GM21381 (cell line): ENCODE measurements around the gene CHDH.

Source experiments
- ATAC-seq: cut with Tn5 transposase; IDR thresholded peaks from one replicate; pipeline ENCODE4 v1.9.1; 2021; ENCODE audit warnings: mild to moderate bottlenecking, moderate library complexity; ENCODE audit not compliant: unreplicated experiment

Gene CHDH

DNA sequence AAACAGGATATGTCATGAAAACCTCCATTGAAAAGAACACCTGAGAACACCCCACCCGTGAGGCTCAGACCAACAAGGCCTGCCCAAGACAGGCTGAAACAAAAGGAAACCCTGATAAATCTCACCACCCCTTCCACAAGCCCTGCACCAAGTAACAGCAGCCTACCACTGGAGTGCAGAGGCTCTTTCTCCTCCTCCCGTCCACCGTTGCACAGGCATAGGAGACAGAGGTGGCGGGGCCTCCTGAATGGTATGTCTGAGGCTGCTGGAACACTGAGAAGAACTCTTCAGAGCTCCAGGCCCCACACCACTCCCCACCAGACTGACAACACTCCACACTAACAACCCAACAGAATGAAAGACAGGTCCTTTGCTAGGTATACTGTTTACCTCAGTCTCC is 21.4 kb downstream of the CHDH start:
- ATAC-seq: no peak

DNA sequence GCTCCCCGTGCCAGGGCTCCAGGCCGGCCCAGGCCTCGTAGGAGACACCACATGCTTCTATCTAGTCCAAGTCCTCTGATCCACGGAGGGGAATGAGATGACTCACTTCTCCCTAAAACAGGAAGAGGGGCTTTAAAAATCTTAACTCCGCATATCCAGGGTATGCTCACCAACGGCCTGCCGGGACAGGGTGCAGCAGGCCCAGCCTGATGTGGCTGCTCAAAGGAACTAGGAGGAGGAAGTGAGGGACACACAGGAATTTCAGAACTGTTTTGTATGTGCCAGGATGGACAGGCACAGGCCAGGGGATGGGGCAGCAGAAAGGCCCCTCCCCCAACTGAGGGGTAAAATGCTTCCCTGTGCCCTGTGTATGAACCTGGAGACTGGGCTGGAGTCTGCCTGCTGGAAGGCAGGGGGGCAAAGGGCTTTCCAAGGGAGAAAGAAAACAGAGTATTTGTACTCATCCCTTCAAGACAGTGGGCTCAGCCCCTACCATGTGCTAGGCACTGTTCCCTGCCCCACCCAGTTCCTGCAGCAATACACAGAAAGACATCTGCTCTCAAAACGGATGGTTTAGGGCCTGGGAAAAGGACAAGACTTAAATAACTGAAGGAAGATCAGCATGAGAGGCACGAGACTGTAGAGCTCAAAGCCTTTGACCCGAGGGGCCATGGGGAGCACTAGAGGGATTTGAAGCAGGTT is 22.1 kb downstream of the CHDH start:
- no peak for ATAC-seq

DNA sequence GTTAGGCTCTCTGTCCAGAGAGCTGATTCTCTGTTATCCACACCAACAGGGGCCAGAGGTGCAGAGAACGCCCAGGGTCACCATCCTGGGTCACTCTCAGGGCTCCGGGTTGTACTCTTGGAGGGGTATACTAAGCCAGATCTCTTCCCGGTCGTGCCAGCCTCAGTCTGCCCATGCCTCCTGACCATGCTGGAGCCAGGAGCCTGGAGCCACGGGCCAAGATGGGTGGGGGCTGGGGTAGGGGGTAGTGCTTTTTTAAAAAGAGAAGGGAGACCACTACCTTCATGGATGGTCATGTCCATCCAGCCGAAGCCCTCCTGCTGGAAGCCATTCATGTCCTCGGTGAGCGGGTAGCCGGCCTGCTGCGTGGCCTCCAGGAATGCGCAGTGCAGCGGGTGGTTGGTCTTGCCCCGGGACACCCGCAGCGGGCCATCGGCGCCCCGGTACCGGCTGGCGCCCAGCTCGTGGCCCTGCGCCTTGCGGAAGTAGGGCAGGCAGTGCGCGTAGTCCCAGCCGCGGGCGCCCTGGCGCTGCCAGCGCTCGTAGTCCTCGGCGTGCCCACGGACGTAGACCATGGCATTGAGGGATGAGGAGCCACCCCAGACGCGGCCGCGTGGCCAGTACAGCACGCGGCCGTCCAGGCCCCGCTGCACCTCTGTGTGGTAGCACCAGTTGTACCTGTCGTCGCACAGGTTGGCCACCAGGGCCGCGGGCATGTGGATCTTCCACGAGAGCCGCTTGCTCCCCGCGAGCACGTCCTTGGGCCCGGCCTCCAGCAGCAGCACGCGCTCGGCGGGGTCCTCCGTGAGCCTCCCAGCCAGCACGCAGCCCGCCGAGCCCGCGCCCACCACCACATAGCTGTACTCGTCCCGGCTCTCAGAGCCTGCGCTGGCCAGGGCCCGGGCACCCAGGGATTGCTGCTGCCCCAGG is 22.9 kb downstream of the CHDH start:
- ATAC-seq: no peak

DNA sequence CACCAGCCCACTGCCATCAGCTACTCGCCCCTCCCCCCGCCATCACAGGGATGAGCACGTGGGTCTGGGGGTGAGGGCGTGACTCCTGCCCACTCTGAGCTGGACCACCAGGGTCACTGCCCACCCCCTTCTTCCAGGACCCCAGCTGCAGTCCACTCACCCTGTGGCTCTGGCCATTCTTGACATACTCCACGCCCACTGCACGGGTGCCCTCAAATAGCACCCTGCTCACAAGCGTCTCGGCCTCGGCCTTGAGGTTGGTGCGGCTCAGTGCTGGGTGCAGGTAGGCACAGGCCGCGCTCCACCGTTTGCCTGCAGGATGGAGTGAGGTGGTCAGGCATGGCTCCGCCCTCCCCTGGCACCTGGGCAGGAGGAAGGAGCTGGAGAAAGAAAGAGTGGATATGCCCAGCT is 23.9 kb downstream of the CHDH start:
- no peak for ATAC-seq

DNA sequence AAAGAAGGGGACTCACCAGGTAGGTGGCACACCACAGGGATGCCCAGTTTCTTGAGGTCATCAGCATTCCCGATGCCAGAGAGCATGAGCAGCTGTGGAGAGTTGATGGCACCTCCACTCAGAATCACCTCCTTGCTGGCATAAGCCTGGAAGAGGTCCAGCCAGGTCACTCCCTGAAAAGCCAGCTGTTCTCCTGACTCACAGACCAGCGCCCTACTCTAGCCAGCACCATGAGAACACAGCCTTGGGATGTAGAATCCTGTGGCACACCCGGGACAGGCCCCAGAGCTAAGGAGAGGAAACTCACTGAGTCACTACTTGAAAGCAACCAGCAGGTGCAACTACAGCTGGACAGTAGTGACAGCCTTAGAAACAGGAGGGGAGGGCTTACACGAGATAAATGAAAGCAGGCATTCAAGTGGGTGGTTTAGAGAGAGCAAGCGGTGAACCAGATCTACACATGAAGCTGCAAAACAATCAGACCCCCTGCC is 24.5 kb downstream of the CHDH start:
- no peak for ATAC-seq

DNA sequence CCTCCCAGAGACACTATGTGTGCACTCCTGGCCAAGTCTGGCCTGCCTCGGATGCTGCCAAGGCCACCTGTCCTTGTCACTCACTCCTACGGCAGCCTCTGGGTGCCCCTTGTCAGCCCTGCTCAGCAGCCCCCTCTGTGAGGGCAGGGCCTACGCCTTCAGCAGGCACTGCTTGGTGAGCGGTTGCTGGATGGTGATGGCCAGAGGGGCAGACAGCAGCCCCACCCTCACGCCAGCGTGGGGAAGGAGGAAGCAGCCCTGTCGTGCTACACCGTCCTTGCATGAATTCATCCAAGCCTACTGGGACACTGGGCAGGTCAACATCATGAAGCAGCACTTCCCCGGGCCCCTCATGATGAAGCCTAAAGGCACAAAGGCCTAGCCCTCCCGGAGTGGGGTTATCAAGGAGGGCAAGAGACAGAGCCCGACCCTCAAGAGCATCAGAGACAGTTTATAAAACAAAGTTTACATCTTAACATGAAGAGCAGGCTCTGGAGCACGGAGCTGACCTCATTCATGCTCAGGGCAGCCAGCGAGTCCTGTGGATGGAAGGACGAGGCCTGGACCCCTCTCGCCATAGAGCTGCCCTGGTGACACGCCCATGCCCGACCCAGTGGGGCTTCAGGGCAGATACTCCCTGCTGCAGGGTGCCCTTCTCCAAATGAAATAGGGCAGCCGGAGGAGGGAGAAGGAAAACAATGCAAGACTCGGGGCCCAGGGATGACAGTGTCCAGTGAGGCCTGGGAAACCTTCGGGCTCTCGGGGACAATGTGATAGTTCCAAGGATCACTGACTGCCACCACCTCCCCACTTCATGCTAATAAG is 25.3 kb downstream of the CHDH start:
- no peak for ATAC-seq

DNA sequence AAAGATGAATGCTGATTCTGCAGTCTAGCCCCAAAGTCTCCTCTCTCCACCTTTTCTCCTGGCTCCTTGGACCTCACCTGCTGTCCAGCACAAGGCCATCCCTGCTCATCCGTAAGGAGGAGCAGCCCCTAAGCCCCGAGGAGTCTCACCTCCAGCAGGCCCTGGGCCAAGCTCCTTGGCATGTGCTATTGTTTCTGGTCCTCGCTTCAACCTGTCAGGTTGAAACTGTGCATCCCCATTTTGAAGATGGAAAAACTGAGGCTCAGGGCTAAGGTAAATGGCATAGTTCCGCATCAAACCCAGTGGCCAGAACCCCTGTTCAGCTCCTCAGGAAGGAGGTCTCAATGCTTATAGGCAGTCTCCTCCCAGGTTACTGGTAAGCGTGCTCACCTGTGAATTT is 26.1 kb downstream of the CHDH start:
- ATAC-seq: no peak

DNA sequence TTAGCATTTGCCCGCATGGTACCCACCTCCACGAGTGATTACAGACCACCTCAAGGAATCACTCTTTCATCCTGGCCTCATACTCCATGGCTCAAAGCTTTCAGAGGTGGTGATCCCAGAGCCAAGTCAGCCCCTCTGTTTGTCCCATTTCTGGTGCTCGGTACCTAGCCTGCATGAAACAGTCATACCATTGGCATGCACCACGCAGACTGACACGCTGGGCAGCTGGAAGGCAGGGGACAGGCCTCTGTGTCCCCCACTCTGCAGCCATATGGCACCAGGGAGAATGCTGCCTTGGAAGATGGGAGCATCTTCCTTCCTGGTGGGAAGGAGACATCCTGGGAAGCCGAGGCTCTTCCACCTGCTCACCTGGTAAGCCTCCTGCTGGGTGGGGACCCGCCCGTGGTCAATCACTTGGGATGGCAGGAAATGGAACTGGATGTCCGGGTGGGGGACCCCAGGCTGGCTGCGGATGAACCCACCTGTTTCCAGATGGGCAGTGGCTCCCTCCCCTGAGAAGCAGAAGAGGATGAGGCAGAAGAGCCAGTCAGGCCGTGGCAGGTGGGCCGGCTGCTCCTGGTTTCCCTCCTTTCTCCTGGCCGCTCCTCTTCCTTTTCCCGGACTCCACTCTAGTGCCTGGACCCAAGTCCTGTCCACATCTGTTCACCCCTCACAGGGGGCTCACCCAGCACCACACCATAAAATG is 26.9 kb downstream of the CHDH start:
- ATAC-seq: no peak

DNA sequence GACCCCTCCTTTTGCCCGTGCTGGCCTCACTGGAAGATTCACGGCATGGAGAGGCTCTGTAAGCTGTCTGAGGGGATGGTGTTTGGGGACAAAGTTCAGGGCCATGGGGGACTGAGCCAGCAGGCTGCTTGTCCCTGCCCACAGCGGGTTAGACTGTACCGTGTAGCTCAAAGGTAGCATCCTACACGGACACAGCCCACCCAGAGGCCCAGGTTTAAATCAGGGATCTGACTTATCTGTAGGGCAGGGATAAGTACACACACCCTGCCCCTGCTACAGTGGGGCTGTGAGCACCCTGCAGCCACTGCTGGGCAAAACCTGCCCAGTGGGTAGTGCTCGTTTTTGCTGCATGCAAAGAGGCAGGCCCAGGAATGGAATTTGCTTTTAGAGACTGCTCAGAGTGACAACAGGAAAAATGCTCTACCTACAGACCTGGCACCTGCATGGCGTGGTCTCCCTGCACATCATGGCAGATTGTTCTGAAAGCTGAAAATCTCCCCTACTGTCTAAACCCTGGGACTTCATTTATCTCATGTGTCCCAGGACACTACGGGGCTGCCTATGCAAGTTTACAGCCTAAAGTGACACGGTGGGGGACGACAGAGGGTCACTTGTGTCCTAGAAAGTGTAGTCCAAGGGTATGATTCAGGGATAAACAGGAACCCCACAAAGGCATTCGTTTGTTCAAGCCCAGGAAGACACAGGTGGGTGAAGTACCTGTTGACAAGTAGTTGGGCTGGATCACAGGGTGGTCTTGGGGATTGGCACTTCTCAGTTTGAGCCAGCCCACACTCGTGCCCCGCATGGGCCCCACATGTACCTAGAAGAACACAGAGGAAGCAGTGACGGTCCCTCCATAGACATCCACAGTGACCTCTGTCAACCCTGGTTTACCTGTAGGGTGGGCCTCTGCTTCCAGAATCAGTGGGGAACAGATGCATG is 27.7 kb downstream of the CHDH start:
- no peak for ATAC-seq

DNA sequence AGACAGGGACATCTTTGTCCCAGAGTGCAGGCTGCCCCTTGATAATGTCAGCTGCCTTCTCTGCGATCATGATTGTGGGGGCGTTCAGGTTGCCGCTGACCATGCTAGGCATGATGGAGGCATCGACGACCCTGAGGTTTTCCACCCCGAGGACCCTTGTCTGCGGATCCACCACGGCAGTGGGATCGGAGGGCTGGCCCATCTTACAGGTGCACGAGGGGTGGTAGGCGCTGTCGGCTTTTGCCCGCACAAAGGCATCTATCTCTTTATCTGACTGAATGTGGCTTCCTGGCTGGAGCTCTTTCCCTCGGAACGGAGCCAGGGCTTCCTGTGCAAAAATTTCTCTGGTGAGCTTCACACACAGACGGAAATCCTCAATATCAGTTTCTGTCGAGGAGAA is 28.4 kb downstream of the CHDH start:
- no peak for ATAC-seq

DNA sequence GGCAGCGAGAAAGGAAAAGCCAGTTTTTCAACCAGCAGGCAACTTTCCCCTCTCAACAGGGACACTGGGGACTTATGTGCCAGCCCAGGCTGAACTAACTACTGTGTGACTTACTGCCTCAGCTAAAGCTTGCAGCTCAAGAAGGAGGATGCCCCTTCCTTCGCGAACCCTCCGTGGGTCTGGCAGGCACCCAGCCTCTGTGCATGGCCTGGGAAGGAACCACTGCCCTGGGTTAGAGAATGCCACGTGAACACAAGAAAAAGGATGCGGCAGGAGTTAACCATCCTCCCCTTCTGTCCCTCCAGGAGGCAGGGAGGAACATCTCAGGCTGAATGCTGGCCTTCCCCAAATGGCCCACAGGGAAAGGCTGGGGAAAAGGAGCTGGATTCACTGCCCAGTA is 29.0 kb downstream of the CHDH start:
- no peak for ATAC-seq

DNA sequence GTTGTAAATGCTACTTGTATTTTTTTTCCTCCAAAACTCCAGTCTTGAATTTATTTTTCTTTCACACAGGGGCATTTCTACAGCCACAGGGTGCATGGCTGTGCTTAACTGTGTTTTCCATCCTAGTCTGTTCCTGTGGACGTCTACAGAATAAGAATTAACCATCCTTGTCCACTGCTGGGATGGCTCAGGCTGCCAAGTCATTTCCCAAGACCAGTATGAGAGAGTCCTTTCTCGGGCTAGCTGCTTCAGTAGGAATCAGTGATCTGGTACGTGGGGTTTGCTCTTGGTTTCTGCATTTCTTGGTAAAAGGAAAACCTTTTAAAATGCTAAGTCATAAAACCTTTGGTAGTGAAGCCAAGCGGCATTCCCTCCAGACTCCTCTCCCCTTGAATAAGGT is 29.8 kb downstream of the CHDH start:
- ATAC-seq: no peak

DNA sequence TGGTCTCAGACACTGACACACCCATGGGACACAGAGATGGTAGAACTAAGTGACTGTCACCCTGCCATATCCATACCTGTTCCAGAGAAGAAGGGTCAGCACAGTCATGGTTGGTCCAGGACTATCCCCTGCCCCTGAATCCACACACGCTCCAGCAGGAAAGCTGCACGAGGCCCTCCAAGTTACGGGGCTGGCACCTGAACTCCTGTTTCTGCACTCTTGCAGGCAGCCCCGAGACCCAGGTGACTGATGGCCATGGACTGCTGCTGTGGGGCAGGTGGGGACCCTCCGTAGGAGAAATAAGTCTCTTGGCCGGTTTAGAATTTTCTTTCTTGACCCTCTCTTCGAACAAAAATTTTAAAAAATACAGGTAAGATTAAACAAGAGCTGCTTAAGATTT is 30.6 kb downstream of the CHDH start:
- no peak for ATAC-seq

DNA sequence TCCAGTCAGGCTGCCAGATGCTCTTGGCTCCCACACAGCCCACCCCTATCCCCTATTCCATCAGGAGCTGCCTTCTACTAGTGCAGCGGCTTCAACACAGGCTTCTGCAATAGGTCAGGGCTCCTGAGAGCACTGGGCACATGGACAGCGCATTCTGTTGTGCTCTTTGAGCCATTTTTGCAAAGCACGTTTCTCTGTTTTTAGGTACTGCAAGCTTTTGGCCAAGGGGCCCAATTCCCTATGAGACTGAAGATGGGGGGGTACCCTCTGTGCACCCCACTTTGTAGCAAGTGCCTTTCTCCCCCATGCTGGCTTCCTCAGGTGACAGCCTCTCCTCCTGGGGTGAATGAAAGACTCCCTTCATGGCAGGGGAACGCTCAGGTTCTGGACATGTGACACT is 31.2 kb downstream of the CHDH start:
- no peak for ATAC-seq

DNA sequence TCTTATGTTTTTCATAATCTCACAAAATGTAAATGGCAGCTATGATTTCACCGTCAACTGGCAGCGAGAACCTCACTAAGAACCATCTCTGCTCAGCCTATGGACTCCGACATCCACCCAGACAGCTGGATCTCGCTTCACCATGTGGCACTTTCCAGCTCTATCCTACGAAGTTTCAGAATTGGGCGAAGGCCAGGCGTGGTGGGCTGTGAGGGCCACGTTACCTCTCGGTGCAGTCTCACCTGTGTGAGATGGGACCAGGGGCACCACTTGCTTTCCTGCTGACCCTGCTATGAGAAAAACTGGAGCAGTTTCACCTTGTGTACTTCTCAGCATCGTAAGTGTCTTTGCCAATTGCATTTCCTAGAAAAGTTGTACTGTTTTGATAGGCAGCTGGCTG is 32.3 kb downstream of the CHDH start:
- ATAC-seq: no peak

DNA sequence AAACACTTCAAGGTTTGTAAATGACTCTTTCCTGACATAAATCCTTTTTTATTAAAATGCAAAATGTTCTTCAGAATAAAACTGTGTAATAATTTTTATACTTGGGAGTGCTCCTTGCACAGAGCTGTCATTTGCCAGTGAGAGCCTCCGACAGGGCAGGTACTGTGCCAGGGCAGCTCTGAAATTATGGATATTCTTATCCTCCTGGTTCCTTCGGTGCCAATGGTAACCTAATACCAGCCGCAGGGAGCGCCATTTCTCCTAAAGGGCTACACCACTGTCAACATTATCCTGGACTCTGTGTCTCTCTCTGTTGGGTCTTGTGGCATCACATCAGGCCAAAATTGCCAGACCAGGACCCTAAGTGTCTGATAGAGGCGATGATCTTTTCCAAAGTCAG is 33.0 kb downstream of the CHDH start:
- ATAC-seq: no peak

DNA sequence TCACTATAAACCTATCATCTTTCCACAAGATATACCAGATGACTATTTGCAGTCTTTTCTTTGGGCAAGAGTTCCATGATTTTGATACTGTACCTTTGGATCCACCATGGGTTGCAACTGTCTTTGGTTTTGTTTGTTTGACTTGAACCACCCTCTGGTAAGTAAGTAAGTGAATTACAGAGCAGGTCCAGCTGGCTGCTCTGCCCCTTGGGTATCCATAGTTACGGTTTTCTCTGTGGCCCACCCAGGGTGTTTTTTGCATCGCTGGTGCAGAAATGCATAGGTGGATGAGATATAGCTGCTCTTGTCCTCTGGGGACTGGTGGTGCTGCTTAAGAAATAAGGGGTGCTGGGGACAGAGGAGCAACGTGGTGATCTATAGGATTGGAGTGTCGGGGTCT is 33.8 kb downstream of the CHDH start:
- no peak for ATAC-seq

DNA sequence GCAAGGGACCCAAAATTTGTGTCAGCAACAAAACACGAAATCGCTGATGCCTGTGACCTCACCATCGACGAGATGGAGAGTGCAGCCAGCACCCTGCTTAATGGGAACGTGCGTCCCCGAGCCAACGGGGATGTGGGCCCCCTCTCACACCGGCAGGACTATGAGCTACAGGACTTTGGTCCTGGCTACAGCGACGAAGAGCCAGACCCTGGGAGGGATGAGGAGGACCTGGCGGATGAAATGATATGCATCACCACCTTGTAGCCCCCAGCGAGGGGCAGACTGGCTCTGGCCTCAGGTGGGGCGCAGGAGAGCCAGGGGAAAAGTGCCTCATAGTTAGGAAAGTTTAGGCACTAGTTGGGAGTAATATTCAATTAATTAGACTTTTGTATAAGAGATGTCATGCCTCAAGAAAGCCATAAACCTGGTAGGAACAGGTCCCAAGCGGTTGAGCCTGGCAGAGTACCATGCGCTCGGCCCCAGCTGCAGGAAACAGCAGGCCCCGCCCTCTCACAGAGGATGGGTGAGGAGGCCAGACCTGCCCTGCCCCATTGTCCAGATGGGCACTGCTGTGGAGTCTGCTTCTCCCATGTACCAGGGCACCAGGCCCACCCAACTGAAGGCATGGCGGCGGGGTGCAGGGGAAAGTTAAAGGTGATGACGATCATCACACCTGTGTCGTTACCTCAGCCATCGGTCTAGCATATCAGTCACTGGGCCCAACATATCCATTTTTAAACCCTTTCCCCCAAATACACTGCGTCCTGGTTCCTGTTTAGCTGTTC is 34.9 kb downstream of the CHDH start:
- ATAC-seq: no peak
